Erythroblast (primary cell): ENCODE data around the gene SCAMP2.

Experiments
- GATA1 ChIP-seq: IDR thresholded peaks from 2 replicates; pipeline ENCODE4 v1.6.1; 2011; ENCODE audit warnings: low read depth, mild to moderate bottlenecking, control low read depth, low read length, moderate library complexity
- POLR2A ChIP-seq: IDR thresholded peaks from 2 replicates; pipeline ENCODE4 v1.6.1; 2011; ENCODE audit warnings: mild to moderate bottlenecking, low read length

GRCh38 chr15:74795966-74796625 is 77.1 kb downstream of the SCAMP2 start:
- TF ChIP-seq POLR2A (no peak), GATA1 (no peak)
